GM19467 (cell line): ENCODE results near the gene ZNF385B.

Experiments
- ATAC-seq: cut with Tn5 transposase; IDR thresholded peaks from one replicate; pipeline ENCODE4 v1.9.1; 2021; ENCODE audit warnings: mild to moderate bottlenecking, moderate library complexity; ENCODE audit not compliant: unreplicated experiment

Gene ZNF385B

DNA sequence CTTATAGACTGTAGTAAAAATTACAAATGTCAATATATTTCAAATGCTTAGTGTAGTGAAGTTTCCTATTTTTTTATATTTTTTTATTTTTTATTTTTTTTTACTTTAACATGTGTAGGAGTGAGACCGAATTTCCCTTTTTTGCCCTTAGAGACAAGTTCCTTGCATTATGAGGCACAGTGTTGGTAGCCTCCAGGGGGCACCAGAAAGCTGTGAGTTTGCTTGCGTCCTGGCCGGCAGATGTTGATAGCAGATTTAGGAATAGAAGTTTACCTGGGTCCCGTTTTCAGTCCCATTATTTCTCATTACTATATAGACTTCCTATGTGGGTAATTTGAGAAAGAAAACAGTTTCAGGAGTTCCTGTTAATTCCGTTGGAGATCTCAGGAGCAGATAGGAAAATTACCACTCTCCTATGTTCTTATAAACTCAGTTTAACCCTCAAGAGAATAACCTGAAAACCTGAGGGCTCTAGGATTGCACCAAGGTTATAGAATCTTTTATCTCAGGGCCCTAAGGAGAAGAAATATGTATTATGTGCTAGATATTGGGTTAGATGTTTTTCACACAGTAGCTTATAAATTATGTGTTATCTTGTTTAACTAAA lies 439.3 kb downstream of the ZNF385B start:
- ATAC-seq, result peak; percentile 89

DNA sequence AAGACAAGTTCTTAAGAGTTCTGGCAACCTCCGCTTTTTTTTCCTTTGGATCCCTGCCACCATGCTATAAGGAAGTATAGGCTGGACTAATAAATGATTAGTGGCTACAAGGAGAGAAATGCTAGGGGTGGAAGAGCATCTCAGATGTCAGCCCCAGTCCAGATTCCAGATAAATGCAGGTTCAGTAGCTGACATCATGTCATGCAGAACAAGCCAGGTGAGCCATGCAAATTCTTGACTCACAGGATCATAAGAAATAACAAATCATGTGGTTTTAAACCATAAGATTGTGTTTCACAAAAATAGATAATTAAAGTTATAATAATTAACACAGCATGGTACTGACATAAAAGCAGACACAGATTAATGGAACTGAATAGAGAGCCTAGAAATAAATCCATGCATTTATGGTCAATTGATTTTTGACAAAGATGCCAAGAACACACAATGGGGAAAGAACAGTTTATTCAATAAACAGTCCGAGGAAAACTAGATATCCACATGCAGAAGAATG lies 443.9 kb downstream of the ZNF385B start:
- ATAC-seq, result no peak

DNA sequence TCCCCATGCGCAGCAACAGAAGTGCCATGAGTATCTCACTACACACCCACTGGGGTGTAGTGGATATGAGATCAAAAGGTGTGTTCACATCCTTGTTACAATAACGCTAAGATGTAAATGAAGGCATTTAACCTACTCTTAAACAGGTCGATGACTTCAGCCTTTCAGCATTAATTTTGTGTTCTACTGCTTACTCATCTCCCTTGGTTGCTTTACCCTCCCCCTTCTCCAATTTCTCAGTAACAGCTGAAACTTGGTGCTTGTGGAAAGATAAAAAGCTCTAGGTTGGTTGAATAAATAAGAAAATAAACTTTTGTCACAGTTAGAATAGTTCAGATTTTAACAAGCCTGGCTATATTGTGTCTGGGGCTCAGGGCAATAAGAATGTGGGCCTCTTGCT lies 449.3 kb downstream of the ZNF385B start:
- ATAC-seq, result no peak

DNA sequence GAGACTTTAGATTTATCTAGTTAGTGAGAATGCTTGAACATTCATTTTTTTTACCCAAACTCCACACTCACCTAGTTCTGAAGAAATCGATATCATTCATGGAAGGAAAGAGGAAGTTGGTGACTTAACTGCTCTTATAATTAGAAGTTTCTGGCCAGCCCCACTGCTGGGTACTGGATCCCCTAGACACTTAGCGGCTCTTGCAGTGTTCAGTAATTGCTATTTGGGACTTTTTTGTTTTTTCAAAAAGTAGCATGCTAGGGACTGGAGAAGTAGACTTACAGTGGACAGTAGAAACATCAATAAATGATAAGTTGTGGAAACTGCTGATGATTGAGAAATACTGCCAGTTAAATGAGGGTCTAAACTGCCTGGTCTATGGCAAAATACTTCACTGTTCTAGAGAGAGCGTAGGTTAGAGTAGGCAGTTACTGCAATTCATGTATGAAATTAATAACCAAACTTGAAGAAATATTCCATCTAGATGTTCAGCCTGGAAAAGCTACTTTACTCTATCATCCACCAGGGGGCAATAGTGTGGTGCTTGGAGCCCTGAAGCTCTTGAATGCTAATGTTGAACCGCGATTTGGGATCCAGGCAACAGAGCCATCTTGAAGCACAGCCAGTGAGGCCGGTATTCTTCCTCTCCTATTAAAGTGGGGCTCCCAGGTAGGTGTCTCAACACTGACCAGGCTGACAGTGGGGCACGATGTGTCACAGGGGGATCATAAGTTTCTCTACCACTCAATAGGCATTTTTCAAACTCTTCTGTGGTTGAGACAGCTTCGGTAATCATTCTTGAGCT lies 450.7 kb downstream of the ZNF385B start:
- ATAC-seq, result peak; percentile 81

DNA sequence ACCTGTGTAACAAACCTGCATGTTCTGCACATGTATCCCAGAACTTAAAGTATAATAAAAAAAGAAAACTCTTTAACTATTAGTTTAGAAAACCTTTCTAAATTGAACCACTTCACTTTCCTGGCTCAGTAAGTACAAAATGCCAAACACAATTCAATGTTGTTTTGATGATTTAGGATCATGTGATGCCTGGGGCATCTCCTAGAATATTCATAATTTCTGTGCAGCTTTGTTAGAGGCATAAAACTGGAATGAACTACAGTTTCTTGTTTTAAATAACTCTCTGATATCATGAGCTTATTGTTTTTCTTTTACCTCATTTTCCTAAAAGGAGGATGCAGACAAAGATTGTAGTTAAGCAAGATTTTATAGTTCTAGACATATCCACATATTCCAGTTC lies 457.8 kb downstream of the ZNF385B start:
- ATAC-seq, result no peak

DNA sequence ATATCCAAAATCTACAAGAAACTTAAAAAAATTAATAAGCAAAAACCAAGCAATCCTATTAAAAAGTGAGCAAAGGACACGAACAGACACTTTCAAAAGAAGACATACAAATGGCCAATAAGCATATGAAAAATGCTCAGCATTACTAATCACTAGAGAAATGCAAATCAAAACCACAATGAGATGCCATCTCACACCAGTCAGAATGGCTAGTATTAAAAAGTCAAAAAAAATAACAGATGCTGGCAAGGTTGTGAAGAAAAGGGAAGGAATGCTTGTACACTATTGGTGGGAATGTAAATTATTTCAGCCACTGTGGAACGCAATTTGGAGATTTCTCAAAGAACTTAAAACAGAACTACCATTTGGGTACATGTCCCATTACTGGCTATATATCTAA lies 467.9 kb downstream of the ZNF385B start:
- no peak for ATAC-seq
